Pancreas (tissue), 10 donors: ENCODE data around the gene MAPK4. TPM values are rescaled to one million over a fixed set of nuclear protein-coding genes. Genes with fewer than 3 reads are reported as not detected.

Experiments
- ATAC-seq, 4 donors: fragments of 200-7000 bp; cut with Tn5 transposase; one replicate each; pipeline versions ENCODE4 v1.8.0 to v1.9.1; 2020; ENCODE audit warnings: mild to moderate bottlenecking in 4 of 4, moderate library complexity in 4 of 4
- DNase-seq, 6 donors: peaks; one replicate each; pipeline ENCODE4 v3.0.0-alpha.2; 2020
- FAIRE-seq: peaks from 2 replicates; lab custom pipeline; 2012; peaks lifted over from hg19 to GRCh38; lab: Jason Lieb, UNC
- H3K27ac ChIP-seq, 4 donors: fragments of 200-600 bp; sonication (generic); 1 replicate in 3 of 4; 2 replicates in 1 of 4; pipeline versions ENCODE4 v1.5.0 to v1.8.0; 2020
- H3K27me3 ChIP-seq, 4 donors: fragments of 200-600 bp; one replicate each; pipeline ENCODE4 v1.8.0; 2021
- H3K36me3 ChIP-seq, 3 donors: fragments of 200-600 bp; sonication (generic) in 1 of 3; one replicate each; pipeline versions ENCODE4 v1.5.0 to v1.8.0; 2020 to 2021
- H3K4me1 ChIP-seq, 3 donors: fragments of 200-600 bp; one replicate each; pipeline ENCODE4 v1.8.0; 2021
- H3K4me3 ChIP-seq, 4 donors: fragments of 200-600 bp; sonication (generic) in 2 of 4; one replicate each; pipeline versions ENCODE4 v1.5.0 to v1.8.0; 2020 to 2021
- H3K9me3 ChIP-seq, 4 donors: fragments of 200-600 bp; one replicate each; pipeline ENCODE4 v1.8.0; 2021
- WGBS, 2 donors: extraction: QIAGEN DNeasy Blood & Tissue Kit; methylation state at CpG; one replicate each; pipeline ENCODE4 v1.1.7; 2013; 5-methylcytosine and 5-hydroxymethylcytosine counted together
- intact Hi-C, 3 donors: fragments of 100-400 bp; cut with DNase I; formaldehyde crosslinking; loops; one replicate each; pipeline versions ENCODE4 v1.11.1 to v1.14.2; 2022
- polyA plus RNA-seq, 2 donors: library from polyadenylated mRNA; stranded (reverse); fragments of 200-250 nt; gene quantifications; one replicate each; pipeline ENCODE4 v1.2.3, GENCODE V29; 2013
- total RNA-seq, 6 donors: library from RNA; stranded (reverse); fragmentation: NEBNext Ultra II Directional in 4 of 6; extraction: Animal tissue kit (Norgen Biotek cat#: 25700) in 4 of 6; gene quantifications; one replicate each; pipeline versions ENCODE4 v1.2.1 to v1.2.4, GENCODE V29; 2021 to 2023
- TF ChIP-seq, protein P1 (sequence below), 4 donors: fragments of 200-600 bp; sonication (generic) in 3 of 4; IDR thresholded peaks; one replicate each; pipeline versions ENCODE4 v1.5.0 to v1.8.0; 2021; ENCODE audit warnings: antibody characterized with exemption in 4 of 4
- donor health status: healthy with polysubstance abuse.
- donor health status: DM: no; HTN: no; CAD: no; lungs with moderate emphysema.
- donor health status: DM: no; HTN: no; CAD: no.
- donor health status: control.
- donor health status: control.
- donor health status: Bipolar disorder and iron deficiency.
- donor health status: DM: yes; HTN: yes; CAD: no.
- donor health status: DM: no; HTN: no; CAD: no.
- donor health status: DM: no; HTN: no; CAD: no.
- donor health status: DM: yes; HTN: yes; CAD: no.

Gene MAPK4
- total and polyA plus RNA-seq, 8 donors = 0.46 to 2.5 (median 0.80) TPM

- Histone ChIP-seq H3K9me3 (no peaks in the 10 kb centered on the region), H3K27me3 (no peaks in the 10 kb centered on the region), H3K4me3 (no peak overlapping the region), H3K4me1 (no peaks in the 10 kb centered on the region), H3K27ac (no peak overlapping the region), H3K36me3 (no peaks in the 10 kb centered on the region)
- ATAC-seq = peak in 1 of 4 donors; percentile 55
- DNase-seq = no peak
- no peak for FAIRE-seq
- TF ChIP-seq, protein P1, sequence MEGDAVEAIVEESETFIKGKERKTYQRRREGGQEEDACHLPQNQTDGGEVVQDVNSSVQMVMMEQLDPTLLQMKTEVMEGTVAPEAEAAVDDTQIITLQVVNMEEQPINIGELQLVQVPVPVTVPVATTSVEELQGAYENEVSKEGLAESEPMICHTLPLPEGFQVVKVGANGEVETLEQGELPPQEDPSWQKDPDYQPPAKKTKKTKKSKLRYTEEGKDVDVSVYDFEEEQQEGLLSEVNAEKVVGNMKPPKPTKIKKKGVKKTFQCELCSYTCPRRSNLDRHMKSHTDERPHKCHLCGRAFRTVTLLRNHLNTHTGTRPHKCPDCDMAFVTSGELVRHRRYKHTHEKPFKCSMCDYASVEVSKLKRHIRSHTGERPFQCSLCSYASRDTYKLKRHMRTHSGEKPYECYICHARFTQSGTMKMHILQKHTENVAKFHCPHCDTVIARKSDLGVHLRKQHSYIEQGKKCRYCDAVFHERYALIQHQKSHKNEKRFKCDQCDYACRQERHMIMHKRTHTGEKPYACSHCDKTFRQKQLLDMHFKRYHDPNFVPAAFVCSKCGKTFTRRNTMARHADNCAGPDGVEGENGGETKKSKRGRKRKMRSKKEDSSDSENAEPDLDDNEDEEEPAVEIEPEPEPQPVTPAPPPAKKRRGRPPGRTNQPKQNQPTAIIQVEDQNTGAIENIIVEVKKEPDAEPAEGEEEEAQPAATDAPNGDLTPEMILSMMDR (IDR thresholded peaks at IDR 0.05) = no peak
- intact Hi-C loops = no loop called here
- WGBS, 2 donors = 60% methylated on average over 13 of the region's 13 CpGs
Observed at GRCh38 chr18:50659091-50660003, 99.5 kb downstream of the MAPK4 start.

GRCh38 chr18:50661013-50661412 is 101.1 kb downstream of the MAPK4 start:
- WGBS, 2 donors = 83 to 89% methylated on average over 1 of the region's 1 CpG
- intact Hi-C loops = no loop called here
- TF ChIP-seq, protein P1 (IDR thresholded peaks at IDR 0.05) = no peak
- Histone ChIP-seq H3K27me3 (no peaks in the 10 kb centered on the region), H3K4me3 (no peak overlapping the region), H3K9me3 (no peaks in the 10 kb centered on the region), H3K4me1 (no peaks in the 10 kb centered on the region), H3K27ac (no peak overlapping the region), H3K36me3 (no peaks in the 10 kb centered on the region)
- ATAC-seq = no peak
- no peak for DNase-seq
- FAIRE-seq = no peak

GRCh38 chr18:50662177-50662576 is 102.3 kb downstream of the MAPK4 start:
- H3K9me3 ChIP-seq = no peaks in the 10 kb centered on the region
- H3K27me3 ChIP-seq = no peaks in the 10 kb centered on the region
- DNase-seq (peak in 2 of 6 donors; percentile 28 to 36), ATAC-seq (peak; percentile 56 to 93 (median 72)), FAIRE-seq (no peak)
- intact Hi-C loops = no loop called here
- TF ChIP-seq, protein P1 (IDR thresholded peaks at IDR 0.05) = peak in 2 of 4 donors; percentile 26 to 33
- H3K36me3 ChIP-seq = no peaks in the 10 kb centered on the region
- no peaks in the 10 kb centered on the region for H3K4me1 ChIP-seq
- 49 to 53% methylated on average over 3 of the region's 3 CpGs for WGBS, 2 donors
- no peak overlapping the region for H3K4me3 ChIP-seq
- H3K27ac ChIP-seq = no peak overlapping the region

GRCh38 chr18:50662775-50663383 is 103.0 kb downstream of the MAPK4 start:
- Histone ChIP-seq H3K36me3 (no peaks in the 10 kb centered on the region), H3K27me3 (no peaks in the 10 kb centered on the region), H3K27ac (no peak overlapping the region), H3K9me3 (no peaks in the 10 kb centered on the region), H3K4me1 (no peaks in the 10 kb centered on the region), H3K4me3 (no peak overlapping the region)
- DNase-seq (no peak), ATAC-seq (no peak), FAIRE-seq (no peak)
- WGBS, 2 donors = 66 to 71% methylated on average over 10 of the region's 10 CpGs
- TF ChIP-seq, protein P1 (IDR thresholded peaks at IDR 0.05) = no peak
- intact Hi-C loops = no loop called here
